ENCODE measurements around the gene ECE1. TPM values are rescaled to one million over a fixed set of nuclear protein-coding genes. Genes with fewer than 3 reads are reported as not detected.

ECE1 gene
- total RNA-seq, 1 experiment from 2014 or later = 192 TPM

DNA sequence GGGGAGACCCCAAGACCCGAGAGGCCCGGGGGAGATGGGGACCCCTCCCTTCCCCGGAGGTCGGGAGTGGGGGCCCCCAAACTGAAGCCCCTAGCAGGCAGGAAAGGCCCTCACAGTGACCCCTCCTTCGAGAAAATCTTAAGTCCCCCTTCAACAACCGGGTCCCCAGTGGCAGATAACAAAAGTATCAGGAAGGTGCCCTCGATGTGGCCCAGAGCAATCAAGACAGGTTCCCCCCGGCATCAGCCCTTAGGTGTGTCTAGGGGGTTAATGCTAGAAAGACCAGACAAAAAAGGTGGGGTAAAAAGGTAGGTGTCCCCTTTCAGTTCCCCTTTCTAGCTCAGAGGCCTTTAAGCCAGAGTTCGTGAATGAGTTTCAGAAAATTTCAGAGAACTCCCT, 282 bp upstream of the ECE1 start:
- intact Hi-C loops (cut with micrococcal nuclease; ENCODE audit: unreplicated experiment) (no loop called here), in situ Hi-C loops (cut with HindIII; ENCODE audit: low pct_unique_long_range_greater_than_20kb, low sequenced_read_pairs) (no loop called here)
- H3K36me3 ChIP-seq (ENCODE audit: control insufficient read depth, insufficient read depth, low read length) = no peaks in the 10 kb centered on the region
- ATAC-seq (peak; percentile 23), DNase-seq (ENCODE audit: low read depth, low spot score) (no peak)
- ChIA-PET POLR2A (interaction anchor here (0.7 kb wide), 1 partner anchor 35 kb away, joined by 9 read pairs; no protein-coding TSS in a partner anchor), CTCF (interaction anchor here (0.9 kb wide), 1 partner anchor 8 kb away, joined by 4 read pairs; no protein-coding TSS in a partner anchor)
- no peak; the same call in 1 of the 2 replicates for TF ChIP-seq SIN3A (IDR thresholded peaks at IDR 0.05; ENCODE audit: borderline replicate concordance, insufficient read depth, low read depth, low read length)
- TF ChIP-seq, protein P1, sequence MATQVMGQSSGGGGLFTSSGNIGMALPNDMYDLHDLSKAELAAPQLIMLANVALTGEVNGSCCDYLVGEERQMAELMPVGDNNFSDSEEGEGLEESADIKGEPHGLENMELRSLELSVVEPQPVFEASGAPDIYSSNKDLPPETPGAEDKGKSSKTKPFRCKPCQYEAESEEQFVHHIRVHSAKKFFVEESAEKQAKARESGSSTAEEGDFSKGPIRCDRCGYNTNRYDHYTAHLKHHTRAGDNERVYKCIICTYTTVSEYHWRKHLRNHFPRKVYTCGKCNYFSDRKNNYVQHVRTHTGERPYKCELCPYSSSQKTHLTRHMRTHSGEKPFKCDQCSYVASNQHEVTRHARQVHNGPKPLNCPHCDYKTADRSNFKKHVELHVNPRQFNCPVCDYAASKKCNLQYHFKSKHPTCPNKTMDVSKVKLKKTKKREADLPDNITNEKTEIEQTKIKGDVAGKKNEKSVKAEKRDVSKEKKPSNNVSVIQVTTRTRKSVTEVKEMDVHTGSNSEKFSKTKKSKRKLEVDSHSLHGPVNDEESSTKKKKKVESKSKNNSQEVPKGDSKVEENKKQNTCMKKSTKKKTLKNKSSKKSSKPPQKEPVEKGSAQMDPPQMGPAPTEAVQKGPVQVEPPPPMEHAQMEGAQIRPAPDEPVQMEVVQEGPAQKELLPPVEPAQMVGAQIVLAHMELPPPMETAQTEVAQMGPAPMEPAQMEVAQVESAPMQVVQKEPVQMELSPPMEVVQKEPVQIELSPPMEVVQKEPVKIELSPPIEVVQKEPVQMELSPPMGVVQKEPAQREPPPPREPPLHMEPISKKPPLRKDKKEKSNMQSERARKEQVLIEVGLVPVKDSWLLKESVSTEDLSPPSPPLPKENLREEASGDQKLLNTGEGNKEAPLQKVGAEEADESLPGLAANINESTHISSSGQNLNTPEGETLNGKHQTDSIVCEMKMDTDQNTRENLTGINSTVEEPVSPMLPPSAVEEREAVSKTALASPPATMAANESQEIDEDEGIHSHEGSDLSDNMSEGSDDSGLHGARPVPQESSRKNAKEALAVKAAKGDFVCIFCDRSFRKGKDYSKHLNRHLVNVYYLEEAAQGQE (IDR thresholded peaks at IDR 0.05; ENCODE audit: insufficient read depth in 1 of 2, low read depth in 2 of 2, low read length in 1 of 2) = no peak
- TF ChIP-seq, protein P2, sequence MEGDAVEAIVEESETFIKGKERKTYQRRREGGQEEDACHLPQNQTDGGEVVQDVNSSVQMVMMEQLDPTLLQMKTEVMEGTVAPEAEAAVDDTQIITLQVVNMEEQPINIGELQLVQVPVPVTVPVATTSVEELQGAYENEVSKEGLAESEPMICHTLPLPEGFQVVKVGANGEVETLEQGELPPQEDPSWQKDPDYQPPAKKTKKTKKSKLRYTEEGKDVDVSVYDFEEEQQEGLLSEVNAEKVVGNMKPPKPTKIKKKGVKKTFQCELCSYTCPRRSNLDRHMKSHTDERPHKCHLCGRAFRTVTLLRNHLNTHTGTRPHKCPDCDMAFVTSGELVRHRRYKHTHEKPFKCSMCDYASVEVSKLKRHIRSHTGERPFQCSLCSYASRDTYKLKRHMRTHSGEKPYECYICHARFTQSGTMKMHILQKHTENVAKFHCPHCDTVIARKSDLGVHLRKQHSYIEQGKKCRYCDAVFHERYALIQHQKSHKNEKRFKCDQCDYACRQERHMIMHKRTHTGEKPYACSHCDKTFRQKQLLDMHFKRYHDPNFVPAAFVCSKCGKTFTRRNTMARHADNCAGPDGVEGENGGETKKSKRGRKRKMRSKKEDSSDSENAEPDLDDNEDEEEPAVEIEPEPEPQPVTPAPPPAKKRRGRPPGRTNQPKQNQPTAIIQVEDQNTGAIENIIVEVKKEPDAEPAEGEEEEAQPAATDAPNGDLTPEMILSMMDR (IDR thresholded peaks at IDR 0.05) = no peak
- TF ChIP-seq POLR2AphosphoS5 (IDR thresholded peaks at IDR 0.05; ENCODE audit: low read depth, low read length) = no peak
- no peak for TF ChIP-seq TCF7L2 (IDR thresholded peaks at IDR 0.05; ENCODE audit: low read depth, low read length)
- BruUV-seq (replicated peaks) = no TSS peak
- no peaks in the 10 kb centered on the region for H3K27me3 ChIP-seq (ENCODE audit: control insufficient read depth, insufficient read depth, low read length)
- H3K4me1 ChIP-seq (ENCODE audit: control insufficient read depth, insufficient read depth, low read length) = peaks cover 47% of the 10 kb centered on the region
- no peaks in the 10 kb centered on the region for H3K9me3 ChIP-seq (ENCODE audit: control insufficient read depth, insufficient read depth, low read depth, low read length)
- peak overlapping the region; percentile 66 to 73 for H3K4me3 ChIP-seq (ENCODE audit: low read depth in 2 of 2, low read length in 2 of 2)
- H3K27ac ChIP-seq (ENCODE audit: low read length) = peak overlapping the region; percentile 80

DNA sequence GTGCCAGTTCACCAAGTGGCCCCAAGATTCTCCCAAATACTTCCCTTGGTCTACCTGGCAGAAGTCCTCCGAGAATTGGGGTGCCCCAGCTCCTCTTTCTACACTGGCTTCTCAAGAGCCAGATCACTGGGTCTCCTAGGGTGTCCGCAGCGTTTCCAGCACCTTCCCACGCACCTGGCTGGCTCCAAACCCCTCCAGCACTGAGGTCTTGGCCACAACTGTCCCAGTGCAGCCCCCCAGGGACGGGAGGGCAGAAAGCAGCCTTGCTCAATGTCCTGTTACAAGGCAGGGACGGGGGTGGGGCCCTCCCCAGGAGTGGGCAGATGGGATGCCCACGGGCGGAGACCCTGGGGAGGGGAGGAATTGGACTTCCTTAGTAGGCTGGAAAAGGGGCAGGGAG, 1.1 kb downstream of the ECE1 start:
- peak overlapping the region; percentile 66 to 85 for H3K4me3 ChIP-seq (ENCODE audit: low read depth in 2 of 2, low read length in 2 of 2)

More for the DNA sequence above, 1.1 kb downstream of the ECE1 start:
- BruUV-seq (replicated peaks) = no TSS peak
- Histone ChIP-seq H3K36me3 (ENCODE audit: control insufficient read depth, insufficient read depth, low read length) (no peaks in the 10 kb centered on the region), H3K27me3 (ENCODE audit: control insufficient read depth, insufficient read depth, low read length) (no peaks in the 10 kb centered on the region), H3K27ac (ENCODE audit: low read length) (peak overlapping the region; percentile 84), H3K4me1 (ENCODE audit: control insufficient read depth, insufficient read depth, low read length) (peaks cover 35% of the 10 kb centered on the region), H3K9me3 (ENCODE audit: control insufficient read depth, insufficient read depth, low read depth, low read length) (no peaks in the 10 kb centered on the region)
- intact Hi-C loops (cut with micrococcal nuclease; ENCODE audit: unreplicated experiment) = no loop called here
- DNase-seq (ENCODE audit: low read depth, low spot score) (no peak), ATAC-seq (no peak)
- ChIA-PET POLR2A (interaction anchor here (0.6 kb wide), 1 partner anchor 35 kb away, joined by 5 read pairs; no protein-coding TSS in a partner anchor), CTCF (no interaction called here)
- in situ Hi-C loops (cut with HindIII; ENCODE audit: low pct_unique_long_range_greater_than_20kb, low sequenced_read_pairs) = no loop called here
- TF ChIP-seq TCF7L2 (IDR thresholded peaks at IDR 0.05; ENCODE audit: low read depth, low read length) (no peak), POLR2AphosphoS5 (IDR thresholded peaks at IDR 0.05; ENCODE audit: low read depth, low read length) (no peak), SIN3A (IDR thresholded peaks at IDR 0.05; ENCODE audit: borderline replicate concordance, insufficient read depth, low read depth, low read length) (no peak)
- TF ChIP-seq, protein P2 (IDR thresholded peaks at IDR 0.05) = no peak
- TF ChIP-seq, protein P1 (IDR thresholded peaks at IDR 0.05; ENCODE audit: insufficient read depth in 1 of 2, low read depth in 2 of 2, low read length in 1 of 2) = no peak
